NCI-H2171 (cell line): ENCODE data around the gene EMSY.

ENCODE experiments used
- DNase-seq: peaks from one replicate; lab custom pipeline; 2025; lab: John Stamatoyannopoulos, UW

EMSY gene

DNA sequence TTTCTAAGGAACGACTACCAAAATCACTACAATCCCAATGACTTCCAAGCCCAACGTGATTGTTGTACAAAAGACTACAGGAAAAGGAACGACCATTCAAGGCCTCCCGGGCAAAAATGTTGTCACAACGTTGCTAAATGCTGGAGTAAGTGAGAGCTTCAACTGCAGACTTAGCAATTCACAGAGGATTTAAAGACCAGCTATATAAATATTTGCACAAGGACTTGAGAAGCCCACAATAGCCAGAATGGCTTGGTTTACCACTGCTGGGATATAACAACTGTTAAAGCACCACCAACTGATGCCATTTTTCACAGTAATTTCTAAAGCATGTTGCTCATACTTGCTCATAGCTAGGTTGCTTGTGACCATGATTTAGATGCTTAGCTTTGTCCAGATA, 78.3 kb downstream of the EMSY start:
- no peak for DNase-seq

DNA sequence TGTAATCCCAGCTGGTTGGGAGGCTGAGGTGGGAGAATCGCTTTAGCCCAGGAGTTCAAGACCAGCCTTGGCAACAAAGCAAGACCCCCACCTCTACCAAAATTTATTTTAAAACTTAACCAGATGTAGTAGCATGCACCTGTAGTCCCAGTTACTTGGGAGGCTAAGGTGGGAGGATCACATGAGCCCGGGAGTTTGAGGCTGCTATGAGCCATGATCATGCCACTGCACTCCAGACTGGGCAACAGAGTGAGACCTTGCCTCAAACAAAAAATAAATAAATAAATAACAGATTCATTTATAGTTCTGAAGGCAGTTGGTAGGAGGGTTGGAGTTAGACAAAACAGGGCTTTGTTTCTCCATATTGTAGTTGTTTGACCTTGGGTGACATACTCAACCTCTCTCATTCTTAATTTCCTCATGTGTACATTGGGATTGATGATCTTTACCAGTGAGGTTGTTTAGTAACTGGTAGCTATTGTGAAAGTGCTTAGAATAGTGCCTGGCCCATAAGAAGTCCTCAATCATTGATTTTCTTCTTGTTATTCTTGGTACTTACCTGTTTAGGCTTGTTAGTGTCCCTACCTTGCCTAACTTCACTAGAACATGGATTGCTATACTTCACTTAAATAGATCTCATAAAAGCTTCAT, 79.1 kb downstream of the EMSY start:
- no peak for DNase-seq

DNA sequence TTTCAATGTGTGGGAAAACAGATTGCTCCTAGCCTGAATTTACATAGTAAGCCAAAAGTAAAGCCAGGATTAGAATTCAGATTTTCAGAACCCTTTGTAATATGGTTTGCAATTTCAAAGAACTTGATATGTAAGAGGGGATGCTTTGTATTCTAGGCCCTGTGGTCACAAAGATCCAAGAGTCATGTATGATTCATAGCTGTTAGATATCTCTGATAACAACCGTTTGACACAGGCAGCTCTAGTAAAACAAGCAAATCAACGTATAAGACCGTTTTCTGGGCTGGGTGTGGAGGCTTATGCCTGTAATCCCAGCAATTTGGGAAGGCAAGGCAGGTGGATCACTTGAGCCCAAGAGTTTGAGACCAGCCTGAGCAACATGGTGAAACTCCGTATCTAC, 79.6 kb downstream of the EMSY start:
- no peak for DNase-seq

GRCh38 chr11:76524919-76525318, 80.1 kb downstream of the EMSY start:
- no peak for DNase-seq

- DNase-seq, result no peak
Measured at GRCh38 chr11:76526878-76527277, 82.1 kb downstream of the EMSY start.

DNA sequence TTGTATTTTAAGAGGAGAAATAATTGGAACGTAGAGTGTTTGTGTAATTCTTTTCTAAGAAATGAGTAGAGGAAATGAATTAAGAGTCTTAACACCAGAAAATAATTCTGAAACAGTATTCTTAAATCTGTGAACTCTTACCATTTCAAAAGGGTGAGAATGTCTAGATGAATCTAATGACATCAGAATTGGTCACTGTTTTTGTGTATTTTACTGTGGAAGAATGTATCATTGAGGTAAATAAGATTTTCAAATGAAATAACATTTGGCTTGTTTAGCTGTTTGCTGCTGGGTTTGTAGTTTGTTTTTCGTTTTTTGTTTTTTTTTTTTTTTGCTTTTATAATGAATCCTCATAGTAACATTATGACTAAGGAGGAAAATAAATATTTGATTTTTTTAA, 97.6 kb downstream of the EMSY start:
- DNase-seq, result no peak

- DNase-seq, result no peak
Measured at GRCh38 chr11:76543006-76543703, 98.3 kb downstream of the EMSY start.

- DNase-seq, result no peak
Measured at GRCh38 chr11:76550781-76551180, 106.0 kb downstream of the EMSY start.

- no peak for DNase-seq
Measured at GRCh38 chr11:76551400-76551799, 106.6 kb downstream of the EMSY start.

DNA sequence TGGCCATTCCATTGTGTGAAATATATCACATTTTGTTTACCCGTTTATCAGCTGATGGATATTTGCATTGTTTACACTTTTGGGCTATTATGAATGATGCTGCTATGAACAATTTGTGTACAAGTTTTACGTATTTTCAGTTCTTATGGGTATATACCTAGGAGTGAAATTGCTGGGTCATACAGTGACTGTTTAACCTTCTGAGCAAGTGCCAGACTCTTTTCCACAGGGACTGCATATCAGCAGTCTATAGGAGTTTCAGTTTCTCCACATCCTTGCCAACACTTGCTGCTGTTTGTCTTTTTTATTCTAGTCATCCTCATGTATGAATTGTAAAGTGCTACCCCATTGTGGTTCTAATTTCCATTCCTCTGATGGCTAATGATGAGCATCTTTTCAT, 108.2 kb downstream of the EMSY start:
- DNase-seq, result no peak

- DNase-seq, result no peak
Measured at GRCh38 chr11:76553554-76554476, 109.0 kb downstream of the EMSY start.

DNA sequence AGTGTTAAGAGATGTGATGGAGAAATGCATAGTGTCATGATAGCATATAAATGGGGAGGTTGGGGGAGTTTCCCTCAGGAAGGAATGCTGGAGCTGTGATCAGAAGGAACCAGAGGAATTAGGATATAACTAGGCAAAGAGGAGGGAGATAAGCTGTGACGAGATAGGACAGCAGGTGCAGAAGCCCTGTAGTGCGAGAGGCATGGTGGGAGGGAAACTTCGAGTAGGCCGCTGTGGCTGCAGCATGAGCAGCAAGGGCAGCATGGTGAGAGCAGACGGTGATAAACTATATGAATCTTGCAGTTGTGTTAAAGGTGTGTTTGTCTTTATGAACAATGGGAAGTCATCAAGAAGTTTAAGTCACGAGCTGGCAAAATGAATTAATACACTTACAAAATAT, 109.9 kb downstream of the EMSY start:
- DNase-seq, result no peak

- DNase-seq, result no peak
Measured at GRCh38 chr11:76557466-76557865, 112.6 kb downstream of the EMSY start.

- no peak for DNase-seq
Measured at GRCh38 chr11:76558473-76558872, 113.7 kb downstream of the EMSY start.

DNA sequence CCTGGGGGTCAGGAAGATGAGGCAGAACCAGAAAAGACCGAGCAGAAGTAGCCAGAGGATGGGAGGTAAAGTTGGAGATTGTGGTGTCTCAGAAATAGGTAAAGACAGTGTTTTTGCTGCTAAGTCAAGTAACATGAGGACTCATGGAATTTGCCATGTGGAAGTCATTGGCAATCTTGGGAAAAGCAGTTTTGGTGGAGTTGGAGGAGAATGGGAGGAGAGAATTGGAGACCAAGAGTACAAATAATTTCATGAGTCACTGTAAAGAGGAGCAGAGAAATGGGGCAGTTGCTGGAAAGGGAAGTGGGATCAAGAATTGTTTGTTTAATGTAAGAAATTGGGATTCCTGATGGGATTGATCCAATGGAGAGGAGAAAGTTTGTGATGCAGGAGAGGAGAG, 114.1 kb downstream of the EMSY start:
- DNase-seq, result no peak

- no peak for DNase-seq
Measured at GRCh38 chr11:76559346-76559745, 114.5 kb downstream of the EMSY start.

DNA sequence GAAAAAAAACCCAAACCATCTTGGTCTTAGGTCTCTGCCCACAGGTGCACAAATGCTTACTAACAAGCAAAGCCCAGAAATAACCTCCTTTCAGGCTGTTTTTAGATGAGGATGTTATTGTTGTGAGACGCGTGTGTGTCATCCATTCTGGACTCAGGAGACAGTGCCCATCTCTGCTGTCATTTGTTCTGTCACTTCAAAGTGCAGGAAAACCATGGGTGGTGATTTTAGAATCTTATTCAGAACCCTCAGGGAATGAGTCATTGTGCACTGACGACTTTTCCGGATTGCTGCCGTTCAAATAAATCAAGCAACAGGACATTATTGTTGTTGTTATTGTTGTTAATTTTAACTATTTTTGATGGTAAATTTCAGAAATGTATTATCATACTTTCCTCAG, 115.4 kb downstream of the EMSY start:
- no peak for DNase-seq

- no peak for DNase-seq
Measured at GRCh38 chr11:76561245-76561644, 116.4 kb downstream of the EMSY start.

DNA sequence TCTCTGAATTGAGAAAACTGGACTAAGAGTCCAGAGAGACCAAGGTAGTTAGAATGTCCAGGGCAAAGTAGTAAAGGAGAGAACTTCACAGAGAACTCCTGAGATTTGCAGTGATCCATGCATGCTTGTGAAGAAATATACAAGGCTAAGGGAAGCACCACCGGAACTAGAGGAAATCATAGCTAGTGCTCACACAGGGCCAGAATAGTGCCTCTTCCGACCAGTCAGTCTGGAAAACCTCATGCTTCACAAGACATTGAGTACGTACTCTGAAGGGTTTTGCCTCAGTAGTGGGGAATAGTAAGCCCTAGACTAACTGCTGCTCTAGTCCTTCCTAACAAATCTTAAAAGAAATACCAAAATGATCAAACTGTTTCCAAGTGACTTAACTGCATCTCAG, 117.7 kb downstream of the EMSY start:
- no peak for DNase-seq

DNA sequence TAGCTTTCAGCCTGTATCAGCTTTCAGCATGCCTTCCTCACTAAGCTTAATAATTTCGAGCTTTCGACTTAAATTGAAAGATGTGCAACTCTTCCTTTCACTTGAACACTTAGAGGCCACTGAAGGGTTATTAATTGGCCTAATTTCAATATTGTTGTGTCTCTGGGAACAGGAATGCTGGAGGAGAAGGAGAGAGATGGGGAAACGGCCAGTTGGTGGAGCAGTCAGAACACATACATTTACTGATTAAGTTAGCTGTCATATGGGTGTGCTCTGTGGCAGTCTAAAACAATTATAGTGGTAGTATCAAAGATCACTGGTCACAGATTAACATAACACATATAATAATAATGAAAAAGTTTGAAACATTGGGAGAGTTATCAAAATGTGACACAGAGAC, 119.5 kb downstream of the EMSY start:
- DNase-seq, result no peak

GRCh38 chr11:76566811-76567210, 122.0 kb downstream of the EMSY start:
- no peak for DNase-seq

GRCh38 chr11:76567261-76567660, 122.4 kb downstream of the EMSY start:
- DNase-seq, result no peak

- DNase-seq, result no peak
Measured at GRCh38 chr11:76568139-76568538, 123.3 kb downstream of the EMSY start.
